Keratinocyte (primary cell): ENCODE data around the gene CRACR2B.

Source experiments
- EZH2 ChIP-seq: IDR thresholded peaks from one replicate; pipeline ENCODE4 v1.6.1; 2012; ENCODE audit warnings: inconsistent platforms, mild to moderate bottlenecking, low read length, moderate library complexity
- TF ChIP-seq, protein P1 (sequence below), 3 experiments: IDR thresholded peaks in 1 of 3; conservative IDR thresholded peaks in 1 of 3; optimal IDR thresholded peaks in 1 of 3; 2 replicates in 2 of 3; 3 replicates in 1 of 3; pipeline versions ENCODE3 to v1.5.1; 2011; ENCODE audit warnings: low read length in 3 of 3, mild to moderate bottlenecking in 3 of 3, moderate library complexity in 2 of 3, control low read depth in 1 of 3, inconsistent platforms in 1 of 3; ENCODE audit not compliant: insufficient read depth in 2 of 3; ENCODE audit errors: extremely low read depth in 1 of 3

DNA sequence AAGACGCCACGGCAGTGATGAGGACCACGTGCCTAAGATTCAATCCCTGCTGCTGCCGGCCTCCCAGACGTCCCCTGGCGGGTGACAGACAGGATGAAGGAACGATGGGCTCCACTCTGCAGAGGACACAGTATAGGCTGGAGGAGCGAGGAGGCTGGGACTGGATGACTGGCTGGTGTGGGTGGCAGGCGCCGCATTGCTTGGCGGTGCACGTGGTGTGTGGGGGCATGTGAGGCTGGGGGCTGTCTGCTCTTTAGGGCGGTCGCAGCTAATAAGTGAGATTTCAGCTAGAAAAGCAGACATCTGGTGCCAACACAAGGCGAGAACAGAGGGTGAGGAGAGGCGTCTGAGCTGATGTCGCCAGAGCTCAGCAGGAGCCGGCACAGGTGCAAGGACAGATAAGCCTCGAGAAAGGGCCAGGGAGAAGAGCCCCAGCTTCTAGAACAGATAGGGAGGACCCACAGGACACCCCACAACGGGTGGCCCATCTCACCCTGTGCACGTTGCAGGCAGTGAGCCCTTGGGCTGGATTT is 48.1 kb downstream of the CRACR2B start:
- TF ChIP-seq, protein P1, sequence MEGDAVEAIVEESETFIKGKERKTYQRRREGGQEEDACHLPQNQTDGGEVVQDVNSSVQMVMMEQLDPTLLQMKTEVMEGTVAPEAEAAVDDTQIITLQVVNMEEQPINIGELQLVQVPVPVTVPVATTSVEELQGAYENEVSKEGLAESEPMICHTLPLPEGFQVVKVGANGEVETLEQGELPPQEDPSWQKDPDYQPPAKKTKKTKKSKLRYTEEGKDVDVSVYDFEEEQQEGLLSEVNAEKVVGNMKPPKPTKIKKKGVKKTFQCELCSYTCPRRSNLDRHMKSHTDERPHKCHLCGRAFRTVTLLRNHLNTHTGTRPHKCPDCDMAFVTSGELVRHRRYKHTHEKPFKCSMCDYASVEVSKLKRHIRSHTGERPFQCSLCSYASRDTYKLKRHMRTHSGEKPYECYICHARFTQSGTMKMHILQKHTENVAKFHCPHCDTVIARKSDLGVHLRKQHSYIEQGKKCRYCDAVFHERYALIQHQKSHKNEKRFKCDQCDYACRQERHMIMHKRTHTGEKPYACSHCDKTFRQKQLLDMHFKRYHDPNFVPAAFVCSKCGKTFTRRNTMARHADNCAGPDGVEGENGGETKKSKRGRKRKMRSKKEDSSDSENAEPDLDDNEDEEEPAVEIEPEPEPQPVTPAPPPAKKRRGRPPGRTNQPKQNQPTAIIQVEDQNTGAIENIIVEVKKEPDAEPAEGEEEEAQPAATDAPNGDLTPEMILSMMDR (optimal IDR thresholded peaks at IDR 0.05 in 1 of 3, IDR thresholded peaks at IDR 0.05 in 1 of 3, conservative IDR thresholded peaks at IDR 0.05 in 1 of 3; ENCODE audit: extremely low read depth in 1 of 3, insufficient read depth in 2 of 3, low read length in 3 of 3): no peak
- TF ChIP-seq EZH2: no peak
